ENCODE measurements around the gene CLDND1. TPM values are rescaled to one million over a fixed set of nuclear protein-coding genes. Genes with fewer than 3 reads are reported as not detected.

The CLDND1 gene
- total RNA-seq, 1 donor from 2014 or later = 118 TPM

DNA sequence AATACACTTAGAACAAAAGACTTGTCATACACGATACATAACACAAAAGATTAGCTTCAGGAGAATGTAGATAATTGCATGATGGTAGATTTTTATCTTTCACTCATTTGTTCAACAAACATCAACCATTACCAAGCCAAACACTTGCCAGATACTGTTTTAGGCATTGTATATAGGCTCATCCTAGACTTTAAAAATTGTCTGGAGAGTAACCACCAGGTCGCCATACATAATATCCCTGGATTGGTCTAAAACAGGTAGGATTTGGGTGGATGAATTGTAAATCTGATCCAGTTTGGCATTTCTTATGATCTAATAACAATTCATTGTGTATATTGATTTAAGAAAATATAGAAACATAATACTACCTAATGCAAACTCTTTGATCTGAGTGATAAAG, 31.9 kb upstream of the CLDND1 start:
- Mint-ChIP-seq H3K27ac (ENCODE audit: unreplicated experiment) (no peak overlapping the region), H3K4me1 (ENCODE audit: unreplicated experiment) (peaks cover 14% of the 10 kb centered on the region), H3K4me3 (ENCODE audit: unreplicated experiment) (no peak overlapping the region), H3K27me3 (ENCODE audit: unreplicated experiment) (peaks cover 5% of the 10 kb centered on the region), H3K9me3 (ENCODE audit: unreplicated experiment) (no peaks in the 10 kb centered on the region), H3K36me3 (ENCODE audit: low read depth, unreplicated experiment) (no peaks in the 10 kb centered on the region)
- TF ChIP-seq, protein P1, sequence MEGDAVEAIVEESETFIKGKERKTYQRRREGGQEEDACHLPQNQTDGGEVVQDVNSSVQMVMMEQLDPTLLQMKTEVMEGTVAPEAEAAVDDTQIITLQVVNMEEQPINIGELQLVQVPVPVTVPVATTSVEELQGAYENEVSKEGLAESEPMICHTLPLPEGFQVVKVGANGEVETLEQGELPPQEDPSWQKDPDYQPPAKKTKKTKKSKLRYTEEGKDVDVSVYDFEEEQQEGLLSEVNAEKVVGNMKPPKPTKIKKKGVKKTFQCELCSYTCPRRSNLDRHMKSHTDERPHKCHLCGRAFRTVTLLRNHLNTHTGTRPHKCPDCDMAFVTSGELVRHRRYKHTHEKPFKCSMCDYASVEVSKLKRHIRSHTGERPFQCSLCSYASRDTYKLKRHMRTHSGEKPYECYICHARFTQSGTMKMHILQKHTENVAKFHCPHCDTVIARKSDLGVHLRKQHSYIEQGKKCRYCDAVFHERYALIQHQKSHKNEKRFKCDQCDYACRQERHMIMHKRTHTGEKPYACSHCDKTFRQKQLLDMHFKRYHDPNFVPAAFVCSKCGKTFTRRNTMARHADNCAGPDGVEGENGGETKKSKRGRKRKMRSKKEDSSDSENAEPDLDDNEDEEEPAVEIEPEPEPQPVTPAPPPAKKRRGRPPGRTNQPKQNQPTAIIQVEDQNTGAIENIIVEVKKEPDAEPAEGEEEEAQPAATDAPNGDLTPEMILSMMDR (IDR thresholded peaks at IDR 0.05; ENCODE audit: unreplicated experiment) = no peak
- no peak for DNase-seq (ENCODE audit: low spot score)

DNA sequence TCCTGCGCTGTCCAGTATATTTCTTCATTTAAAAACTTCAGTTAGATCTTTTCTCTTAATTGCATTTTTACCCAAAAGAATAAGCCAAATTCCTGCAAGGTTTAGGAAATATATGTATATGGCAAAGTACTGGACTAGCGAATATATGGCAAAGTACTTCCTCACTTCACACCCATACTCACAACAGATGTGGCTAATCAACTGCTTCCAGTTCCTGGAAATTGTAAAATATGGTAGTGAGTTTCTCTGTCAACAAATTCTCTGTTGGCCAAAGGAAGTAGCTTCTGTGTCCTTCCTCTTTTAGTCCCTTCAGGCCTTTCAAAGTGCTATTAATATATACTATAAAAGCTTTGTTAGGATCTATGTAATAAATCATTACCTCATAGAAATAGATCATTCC, 31.1 kb upstream of the CLDND1 start:
- H3K9me3 Mint-ChIP-seq (ENCODE audit: unreplicated experiment) = no peaks in the 10 kb centered on the region

DNA sequence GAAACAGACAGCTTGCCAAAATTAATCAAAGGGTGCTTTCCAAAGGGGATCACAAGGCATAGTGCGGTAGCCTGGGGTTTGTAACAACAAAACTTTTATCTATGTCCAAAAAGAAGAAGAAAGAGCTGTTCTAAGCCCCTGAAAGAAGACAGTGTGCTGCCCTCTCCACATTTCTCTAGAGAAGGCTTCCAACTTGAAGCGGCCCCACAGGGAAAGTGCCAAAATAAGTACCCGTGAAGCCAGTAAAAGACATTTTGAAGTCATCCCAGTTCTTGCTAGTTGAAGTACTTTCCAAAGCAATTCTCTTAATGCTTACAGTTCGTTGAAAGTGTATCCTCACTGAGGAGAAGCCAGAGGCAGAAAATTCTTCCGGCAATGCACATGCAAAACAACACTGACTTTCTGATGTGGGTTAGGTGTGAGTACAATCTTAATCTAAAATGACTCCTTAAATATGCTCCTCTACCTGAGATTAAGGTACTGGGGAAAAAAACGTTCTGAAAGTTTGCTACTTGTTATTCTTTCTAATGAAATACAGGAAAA, 30.4 kb upstream of the CLDND1 start:
- peaks cover 5% of the 10 kb centered on the region for H3K27me3 Mint-ChIP-seq (ENCODE audit: unreplicated experiment)
- no peaks in the 10 kb centered on the region for H3K36me3 Mint-ChIP-seq (ENCODE audit: low read depth, unreplicated experiment)
- peaks cover 14% of the 10 kb centered on the region for H3K4me1 Mint-ChIP-seq (ENCODE audit: unreplicated experiment)
- no peak overlapping the region for H3K27ac Mint-ChIP-seq (ENCODE audit: unreplicated experiment)
- no peak for DNase-seq (ENCODE audit: low spot score)
- TF ChIP-seq, protein P1 (IDR thresholded peaks at IDR 0.05; ENCODE audit: unreplicated experiment) = no peak
- H3K4me3 Mint-ChIP-seq (ENCODE audit: unreplicated experiment) = no peak overlapping the region
- no peaks in the 10 kb centered on the region for H3K9me3 Mint-ChIP-seq (ENCODE audit: unreplicated experiment)

More for the DNA sequence above, 31.1 kb upstream of the CLDND1 start:
- no peak for DNase-seq (ENCODE audit: low spot score)
- Mint-ChIP-seq H3K27me3 (ENCODE audit: unreplicated experiment) (peaks cover 5% of the 10 kb centered on the region), H3K36me3 (ENCODE audit: low read depth, unreplicated experiment) (no peaks in the 10 kb centered on the region), H3K4me3 (ENCODE audit: unreplicated experiment) (no peak overlapping the region), H3K27ac (ENCODE audit: unreplicated experiment) (no peak overlapping the region), H3K4me1 (ENCODE audit: unreplicated experiment) (peaks cover 14% of the 10 kb centered on the region)
- TF ChIP-seq, protein P1 (IDR thresholded peaks at IDR 0.05; ENCODE audit: unreplicated experiment) = no peak

DNA sequence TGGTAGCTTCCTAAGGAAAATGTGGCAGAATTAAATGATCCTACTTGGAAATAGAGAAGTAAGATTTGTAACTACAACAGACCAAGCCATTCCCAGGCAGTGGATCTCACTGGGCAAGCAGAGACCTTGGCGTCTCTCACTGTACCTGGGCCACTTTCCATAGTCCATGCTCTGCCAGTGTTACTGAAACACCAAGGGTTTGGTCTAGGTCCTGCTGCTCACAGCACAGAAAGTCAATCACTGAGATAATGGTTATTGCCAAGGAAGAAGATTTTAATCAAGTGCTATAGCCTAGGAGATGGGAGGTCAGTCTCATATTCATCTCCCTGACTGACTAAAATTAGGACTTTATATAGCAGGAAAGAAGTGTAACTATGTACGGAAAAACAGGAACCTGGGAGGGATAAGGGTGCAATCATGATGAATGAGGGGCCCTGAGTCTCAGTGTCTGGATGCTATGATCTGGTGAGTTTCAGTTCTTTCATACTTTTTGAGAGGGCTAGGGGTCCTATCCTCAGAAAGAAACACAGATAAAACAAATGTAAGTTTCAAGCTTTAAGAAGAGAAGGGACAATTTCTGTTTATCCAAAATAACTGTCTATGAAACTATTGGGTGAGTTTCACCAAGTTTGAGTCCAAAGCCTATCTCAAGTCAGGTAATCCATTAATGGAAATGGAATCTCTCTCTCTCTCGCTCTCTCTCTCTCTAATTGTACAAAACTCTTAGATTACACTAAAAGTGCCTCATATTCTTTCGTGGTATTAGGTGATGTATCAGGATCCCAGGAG, 29.7 kb upstream of the CLDND1 start:
- no peak for DNase-seq (ENCODE audit: low spot score)
- Mint-ChIP-seq H3K27me3 (ENCODE audit: unreplicated experiment) (peaks cover 5% of the 10 kb centered on the region), H3K36me3 (ENCODE audit: low read depth, unreplicated experiment) (no peaks in the 10 kb centered on the region), H3K27ac (ENCODE audit: unreplicated experiment) (no peak overlapping the region), H3K4me3 (ENCODE audit: unreplicated experiment) (no peak overlapping the region), H3K4me1 (ENCODE audit: unreplicated experiment) (peaks cover 14% of the 10 kb centered on the region), H3K9me3 (ENCODE audit: unreplicated experiment) (no peaks in the 10 kb centered on the region)
- TF ChIP-seq, protein P1 (IDR thresholded peaks at IDR 0.05; ENCODE audit: unreplicated experiment) = no peak

DNA sequence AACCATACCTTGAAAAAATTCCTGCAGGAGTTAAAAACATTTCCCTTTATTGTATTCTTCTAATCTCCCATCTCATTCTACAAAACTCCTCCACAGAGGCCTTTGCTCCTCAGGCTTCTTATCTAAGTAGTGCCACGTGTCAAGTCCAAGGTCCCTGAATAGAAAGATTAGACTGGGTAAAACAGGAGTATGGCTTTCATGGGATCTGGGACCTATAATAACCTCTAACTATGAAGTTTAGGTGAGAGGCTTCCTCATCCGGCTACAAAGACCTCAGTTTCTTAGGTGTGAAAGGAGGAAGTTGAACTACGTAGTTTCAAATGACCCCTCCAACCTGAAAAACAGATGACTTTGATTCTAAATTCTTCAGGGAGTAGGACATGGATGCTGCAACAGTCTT, 29.1 kb upstream of the CLDND1 start:
- H3K27ac Mint-ChIP-seq (ENCODE audit: unreplicated experiment) = no peak overlapping the region
- H3K4me1 Mint-ChIP-seq (ENCODE audit: unreplicated experiment) = peaks cover 14% of the 10 kb centered on the region
- no peaks in the 10 kb centered on the region for H3K36me3 Mint-ChIP-seq (ENCODE audit: low read depth, unreplicated experiment)
- TF ChIP-seq, protein P1 (IDR thresholded peaks at IDR 0.05; ENCODE audit: unreplicated experiment) = no peak
- peaks cover 5% of the 10 kb centered on the region for H3K27me3 Mint-ChIP-seq (ENCODE audit: unreplicated experiment)
- no peak overlapping the region for H3K4me3 Mint-ChIP-seq (ENCODE audit: unreplicated experiment)
- no peaks in the 10 kb centered on the region for H3K9me3 Mint-ChIP-seq (ENCODE audit: unreplicated experiment)
- DNase-seq (ENCODE audit: low spot score) = no peak
